ENCODE results near the gene MZF1. TPM values are rescaled to one million over a fixed set of nuclear protein-coding genes. Genes with fewer than 3 reads are reported as not detected.

The MZF1 gene
- total RNA-seq, 1 donor from 2014 or later, result 23.7 TPM

GRCh38 chr19:58575183-58576041 is 2.3 kb upstream of the MZF1 start:
- Mint-ChIP-seq H3K4me3 (peak overlapping the region; percentile 95), H3K36me3 (ENCODE audit: low read depth) (peaks cover 12% of the 10 kb centered on the region), H3K9me3 (peaks cover 4% of the 10 kb centered on the region), H3K4me1 (peaks cover 47% of the 10 kb centered on the region), H3K27ac (peak overlapping the region; percentile 99), H3K27me3 (peaks cover 3% of the 10 kb centered on the region)
- intact Hi-C loops (cut with micrococcal nuclease), result no loop called here
- peak; percentile 95 for DNase-seq

DNA sequence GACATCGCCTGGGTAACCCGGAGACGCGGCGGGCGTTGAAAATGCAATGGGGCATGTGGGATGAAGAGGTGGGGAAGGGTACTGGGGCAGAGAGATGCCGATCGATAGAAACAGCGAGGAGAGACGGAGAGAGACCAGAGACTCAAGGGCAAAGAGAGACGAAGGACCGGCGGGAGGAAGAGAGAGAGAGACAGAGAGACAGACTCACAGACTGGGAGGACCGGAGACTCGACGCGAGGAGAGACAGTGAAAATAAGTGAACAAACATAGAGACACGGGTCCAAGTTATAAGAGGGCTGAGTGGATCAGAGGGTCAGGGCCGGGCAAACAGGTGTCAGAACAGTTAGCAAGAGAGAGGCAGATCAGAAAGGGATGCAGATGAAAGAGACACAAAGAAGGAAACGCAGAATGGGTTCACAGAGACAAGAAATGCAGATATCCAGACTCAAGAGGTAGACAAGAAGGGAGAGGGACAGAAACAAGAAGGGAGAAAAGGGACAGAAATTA is 576 bp upstream of the MZF1 start:
- peaks cover 3% of the 10 kb centered on the region for H3K27me3 Mint-ChIP-seq
- H3K27ac Mint-ChIP-seq, result peak overlapping the region; percentile 99
- DNase-seq, result no peak
- H3K4me1 Mint-ChIP-seq, result peaks cover 40% of the 10 kb centered on the region
- intact Hi-C loops (cut with micrococcal nuclease), result loop anchor here (1.0 kb wide), 5 partner anchors 14 to 268 kb away; partner anchors contain the start of genes ERVK3-1, TRIM28, ZBTB45 and ZNF324
- peaks cover 25% of the 10 kb centered on the region for H3K36me3 Mint-ChIP-seq (ENCODE audit: low read depth)
- peaks cover 4% of the 10 kb centered on the region for H3K9me3 Mint-ChIP-seq
- H3K4me3 Mint-ChIP-seq, result peak overlapping the region; percentile 95

- H3K27me3 Mint-ChIP-seq, result peaks cover 3% of the 10 kb centered on the region
- peaks cover 29% of the 10 kb centered on the region for H3K36me3 Mint-ChIP-seq (ENCODE audit: low read depth)
- H3K9me3 Mint-ChIP-seq, result peaks cover 4% of the 10 kb centered on the region
- peak overlapping the region; percentile 99 for H3K27ac Mint-ChIP-seq
- DNase-seq, result no peak
- H3K4me3 Mint-ChIP-seq, result peak overlapping the region; percentile 95
- intact Hi-C loops (cut with micrococcal nuclease), result no loop called here
- peaks cover 32% of the 10 kb centered on the region for H3K4me1 Mint-ChIP-seq
Observed at GRCh38 chr19:58572026-58572817, 913 bp downstream of the MZF1 start.

- Mint-ChIP-seq H3K36me3 (ENCODE audit: low read depth) (peaks cover 29% of the 10 kb centered on the region), H3K4me1 (peaks cover 31% of the 10 kb centered on the region), H3K27ac (peak overlapping the region; percentile 99), H3K9me3 (peaks cover 4% of the 10 kb centered on the region), H3K4me3 (peak overlapping the region; percentile 95), H3K27me3 (peaks cover 3% of the 10 kb centered on the region)
- intact Hi-C loops (cut with micrococcal nuclease), result no loop called here
- DNase-seq, result no peak
Observed at GRCh38 chr19:58571575-58571947, 1.6 kb downstream of the MZF1 start.

- Mint-ChIP-seq H3K36me3 (ENCODE audit: low read depth) (peaks cover 29% of the 10 kb centered on the region), H3K4me3 (peak overlapping the region; percentile 95), H3K27ac (no peak overlapping the region), H3K27me3 (peaks cover 3% of the 10 kb centered on the region), H3K4me1 (peaks cover 30% of the 10 kb centered on the region), H3K9me3 (peaks cover 4% of the 10 kb centered on the region)
- DNase-seq, result peak; percentile 58
- intact Hi-C loops (cut with micrococcal nuclease), result no loop called here
Observed at GRCh38 chr19:58570770-58571574, 2.2 kb downstream of the MZF1 start.

DNA sequence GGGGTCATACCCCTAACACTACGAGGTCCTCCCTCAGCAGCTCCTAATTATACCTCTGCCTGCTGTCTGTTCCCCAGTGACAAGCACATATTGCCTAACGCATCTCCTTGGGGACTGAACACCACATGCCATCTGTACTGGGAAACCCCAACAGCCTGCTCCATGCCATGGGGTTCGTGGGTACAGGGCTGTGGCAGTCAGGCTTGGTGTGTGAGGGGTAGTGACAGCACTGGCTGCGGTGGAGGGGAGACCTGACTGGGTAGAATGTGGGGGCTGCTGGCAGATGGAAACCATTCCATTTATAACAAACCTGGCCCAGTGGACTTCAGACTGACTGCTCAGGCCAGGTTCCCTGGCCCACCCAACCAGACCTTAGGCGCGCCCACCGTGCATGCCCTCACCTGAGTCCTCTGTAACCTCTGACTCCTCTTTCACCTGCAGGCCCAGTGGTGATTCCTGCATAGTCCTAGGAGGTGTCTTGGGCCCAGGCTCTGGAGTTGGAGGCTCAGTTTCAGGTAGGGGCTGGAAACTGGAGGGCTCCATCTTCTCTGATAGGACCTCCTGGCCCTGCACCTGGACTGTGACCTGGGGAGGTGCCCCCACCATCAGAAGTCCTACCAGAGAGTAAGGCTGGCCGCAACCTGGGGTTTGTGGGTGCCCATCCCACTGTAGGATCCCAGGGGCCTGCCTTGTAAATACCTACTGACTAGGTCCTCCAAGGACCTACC is 3.0 kb downstream of the MZF1 start:
- H3K9me3 Mint-ChIP-seq, result peaks cover 4% of the 10 kb centered on the region
- H3K4me3 Mint-ChIP-seq, result no peak overlapping the region
- intact Hi-C loops (cut with micrococcal nuclease), result no loop called here
- peak; percentile 58 for DNase-seq
- peaks cover 29% of the 10 kb centered on the region for H3K36me3 Mint-ChIP-seq (ENCODE audit: low read depth)
- peaks cover 3% of the 10 kb centered on the region for H3K27me3 Mint-ChIP-seq
- no peak overlapping the region for H3K27ac Mint-ChIP-seq
- peaks cover 26% of the 10 kb centered on the region for H3K4me1 Mint-ChIP-seq

DNA sequence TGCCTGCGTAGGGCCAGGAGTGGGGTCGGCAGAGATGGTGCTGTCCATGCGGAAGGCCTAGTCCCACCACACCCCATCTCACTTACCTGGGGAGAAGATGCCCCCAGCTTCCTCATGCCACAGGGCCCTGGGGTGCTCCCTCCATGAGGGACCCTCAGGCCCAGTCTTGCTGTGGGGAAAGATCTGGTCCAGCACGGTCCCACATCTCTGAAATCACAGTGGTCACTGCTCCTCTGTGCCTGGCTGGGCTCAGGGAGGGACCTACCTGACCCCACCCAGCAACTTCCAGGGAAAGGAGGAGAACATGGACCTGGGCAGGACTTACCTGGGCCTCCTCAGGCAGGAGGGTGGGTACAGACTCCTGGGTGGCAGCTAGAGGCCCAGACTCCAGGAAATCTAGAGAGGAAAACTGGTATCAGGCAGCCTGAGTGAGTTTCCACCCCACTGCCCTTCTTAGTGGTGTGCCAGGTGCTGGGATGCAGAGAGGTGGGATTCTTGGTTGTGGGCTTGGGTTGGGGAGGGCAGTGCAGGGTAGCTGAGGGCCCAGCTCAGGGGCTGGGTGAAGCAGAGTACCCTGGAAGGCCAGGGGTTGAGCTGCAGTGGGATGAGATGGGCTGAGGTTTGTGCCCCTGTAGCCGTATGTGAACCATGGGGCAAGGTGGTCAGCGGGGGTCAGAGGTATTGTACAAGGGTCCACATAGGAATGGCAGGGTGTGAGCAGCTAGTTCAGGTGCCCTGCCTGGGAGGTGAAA is 3.8 kb downstream of the MZF1 start:
- Mint-ChIP-seq H3K4me3 (no peak overlapping the region), H3K36me3 (ENCODE audit: low read depth) (peaks cover 31% of the 10 kb centered on the region), H3K27ac (no peak overlapping the region), H3K27me3 (peaks cover 3% of the 10 kb centered on the region), H3K9me3 (peaks cover 4% of the 10 kb centered on the region), H3K4me1 (peaks cover 26% of the 10 kb centered on the region)
- intact Hi-C loops (cut with micrococcal nuclease), result no loop called here
- peak; percentile 52 for DNase-seq

- peak overlapping the region; percentile 62 for H3K27ac Mint-ChIP-seq
- H3K36me3 Mint-ChIP-seq (ENCODE audit: low read depth), result peaks cover 33% of the 10 kb centered on the region
- intact Hi-C loops (cut with micrococcal nuclease), result no loop called here
- H3K4me1 Mint-ChIP-seq, result peaks cover 27% of the 10 kb centered on the region
- peaks cover 4% of the 10 kb centered on the region for H3K9me3 Mint-ChIP-seq
- peaks cover 3% of the 10 kb centered on the region for H3K27me3 Mint-ChIP-seq
- no peak for DNase-seq
- no peak overlapping the region for H3K4me3 Mint-ChIP-seq
Observed at GRCh38 chr19:58568453-58569130, 4.5 kb downstream of the MZF1 start.

- H3K36me3 Mint-ChIP-seq (ENCODE audit: low read depth), result peaks cover 30% of the 10 kb centered on the region
- DNase-seq, result no peak
- no peaks in the 10 kb centered on the region for H3K27me3 Mint-ChIP-seq
- H3K27ac Mint-ChIP-seq, result no peak overlapping the region
- H3K4me3 Mint-ChIP-seq, result no peak overlapping the region
- intact Hi-C loops (cut with micrococcal nuclease), result no loop called here
- peaks cover 2% of the 10 kb centered on the region for H3K9me3 Mint-ChIP-seq
- peaks cover 26% of the 10 kb centered on the region for H3K4me1 Mint-ChIP-seq
Observed at GRCh38 chr19:58566989-58567388, 6.1 kb downstream of the MZF1 start.

DNA sequence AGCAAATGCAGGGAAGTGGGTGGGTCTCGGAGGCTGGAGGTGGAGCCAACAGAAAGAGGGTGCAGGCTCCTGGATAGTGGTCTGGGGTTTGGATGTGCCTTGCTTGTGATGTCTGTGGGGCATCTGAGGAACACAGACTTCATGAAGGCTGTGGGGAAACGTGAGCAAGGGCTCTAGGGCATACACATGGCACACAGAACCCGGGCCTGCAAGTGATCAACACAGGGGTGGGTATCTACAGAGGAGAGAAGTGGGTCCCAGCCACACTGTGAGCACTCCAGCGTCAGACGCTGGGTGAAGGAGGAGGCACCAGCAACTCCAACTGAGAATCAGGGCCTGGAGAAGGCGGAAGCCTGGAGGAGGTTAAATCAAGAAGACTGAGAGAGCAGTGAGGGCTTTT is 9.3 kb downstream of the MZF1 start:
- Mint-ChIP-seq H3K36me3 (ENCODE audit: low read depth) (peaks cover 22% of the 10 kb centered on the region), H3K4me3 (peak overlapping the region; percentile 86), H3K27me3 (no peaks in the 10 kb centered on the region), H3K27ac (no peak overlapping the region), H3K9me3 (no peaks in the 10 kb centered on the region), H3K4me1 (peaks cover 39% of the 10 kb centered on the region)
- intact Hi-C loops (cut with micrococcal nuclease), result no loop called here
- no peak for DNase-seq

- H3K27me3 Mint-ChIP-seq, result no peaks in the 10 kb centered on the region
- H3K27ac Mint-ChIP-seq, result no peak overlapping the region
- H3K9me3 Mint-ChIP-seq, result no peaks in the 10 kb centered on the region
- H3K36me3 Mint-ChIP-seq (ENCODE audit: low read depth), result peaks cover 18% of the 10 kb centered on the region
- DNase-seq, result peak; percentile 83
- H3K4me1 Mint-ChIP-seq, result peaks cover 39% of the 10 kb centered on the region
- peak overlapping the region; percentile 86 for H3K4me3 Mint-ChIP-seq
- intact Hi-C loops (cut with micrococcal nuclease), result no loop called here
Observed at GRCh38 chr19:58563034-58563573, 10.0 kb downstream of the MZF1 start.

Measured in activated CD4-positive, alpha-beta T cell treated with anti-CD3 and anti-CD28 coated beads, Interleukin-2, amount 10 ng/mL, durations not matched to agents 24 days and 14 days (primary cell).